Panc1 (cell line): ENCODE results near the gene BABAM2.

Experiments
- POLR2AphosphoS5 ChIP-seq: IDR thresholded peaks from 2 replicates; pipeline ENCODE4 v1.6.1; 2012; ENCODE audit warnings: mild to moderate bottlenecking, low read depth, low read length, moderate library complexity
- SIN3A ChIP-seq: IDR thresholded peaks from 2 replicates; pipeline ENCODE4 v1.6.1; 2012; ENCODE audit warnings: low read depth, mild to moderate bottlenecking, low read length, moderate library complexity, borderline replicate concordance; ENCODE audit not compliant: insufficient read depth
- TCF7L2 ChIP-seq: IDR thresholded peaks from 2 replicates; pipeline ENCODE4 v1.6.1; 2011; ENCODE audit warnings: mild to moderate bottlenecking, low read depth, low read length, inconsistent platforms
- TF ChIP-seq, protein P1 (sequence below): fragments of 450-650 bp; IDR thresholded peaks from 2 replicates; pipeline ENCODE4 v1.5.1; 2017; ENCODE audit warnings: mild to moderate bottlenecking

DNA sequence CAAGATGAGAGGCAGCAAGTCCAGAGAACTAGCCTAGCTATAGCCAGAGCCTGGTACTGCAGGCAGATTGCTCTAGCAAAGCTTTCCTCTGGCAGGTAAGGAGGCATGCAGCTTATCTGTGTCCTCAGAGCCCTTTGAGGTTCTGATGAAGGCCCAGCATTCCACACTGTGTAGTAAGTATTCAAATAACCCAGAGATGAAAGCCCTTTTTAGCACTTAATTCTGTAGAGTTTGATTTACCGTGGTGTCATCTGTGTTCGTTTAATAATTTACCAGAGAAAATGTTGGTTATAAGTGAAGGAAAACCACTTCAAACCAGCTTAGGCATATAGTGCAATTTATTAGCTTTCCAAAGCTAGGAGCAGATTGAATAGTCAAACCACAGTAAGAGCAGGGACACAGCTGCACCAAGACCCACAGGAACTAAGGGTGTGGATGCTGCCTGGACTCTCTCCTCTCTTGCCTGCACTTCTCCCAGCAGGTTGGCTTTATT lies 226.6 kb downstream of the BABAM2 start:
- TF ChIP-seq, protein P1, sequence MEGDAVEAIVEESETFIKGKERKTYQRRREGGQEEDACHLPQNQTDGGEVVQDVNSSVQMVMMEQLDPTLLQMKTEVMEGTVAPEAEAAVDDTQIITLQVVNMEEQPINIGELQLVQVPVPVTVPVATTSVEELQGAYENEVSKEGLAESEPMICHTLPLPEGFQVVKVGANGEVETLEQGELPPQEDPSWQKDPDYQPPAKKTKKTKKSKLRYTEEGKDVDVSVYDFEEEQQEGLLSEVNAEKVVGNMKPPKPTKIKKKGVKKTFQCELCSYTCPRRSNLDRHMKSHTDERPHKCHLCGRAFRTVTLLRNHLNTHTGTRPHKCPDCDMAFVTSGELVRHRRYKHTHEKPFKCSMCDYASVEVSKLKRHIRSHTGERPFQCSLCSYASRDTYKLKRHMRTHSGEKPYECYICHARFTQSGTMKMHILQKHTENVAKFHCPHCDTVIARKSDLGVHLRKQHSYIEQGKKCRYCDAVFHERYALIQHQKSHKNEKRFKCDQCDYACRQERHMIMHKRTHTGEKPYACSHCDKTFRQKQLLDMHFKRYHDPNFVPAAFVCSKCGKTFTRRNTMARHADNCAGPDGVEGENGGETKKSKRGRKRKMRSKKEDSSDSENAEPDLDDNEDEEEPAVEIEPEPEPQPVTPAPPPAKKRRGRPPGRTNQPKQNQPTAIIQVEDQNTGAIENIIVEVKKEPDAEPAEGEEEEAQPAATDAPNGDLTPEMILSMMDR = no peak
- TF ChIP-seq POLR2AphosphoS5 (no peak), SIN3A (no peak), TCF7L2 (no peak)
